Right renal cortex interstitium (tissue), 3 donors: ENCODE data around the gene ATCAY. TPM values are rescaled to one million over a fixed set of nuclear protein-coding genes. Genes with fewer than 3 reads are reported as not detected.

Source experiments
- DNase-seq, 3 donors: peaks; one replicate each; pipeline ENCODE4 v3.0.0-alpha.2; 2013; ENCODE audit warnings: low read depth in 3 of 3, low spot score in 2 of 3
- polyA plus RNA-seq, 3 donors: library from polyadenylated mRNA; unstranded; fragments of 120-200 nt; gene quantifications; one replicate each; pipeline ENCODE4 v1.2.1, GENCODE V29; 2013; ENCODE audit not compliant: insufficient read length in 3 of 3

The ATCAY gene, protein sequence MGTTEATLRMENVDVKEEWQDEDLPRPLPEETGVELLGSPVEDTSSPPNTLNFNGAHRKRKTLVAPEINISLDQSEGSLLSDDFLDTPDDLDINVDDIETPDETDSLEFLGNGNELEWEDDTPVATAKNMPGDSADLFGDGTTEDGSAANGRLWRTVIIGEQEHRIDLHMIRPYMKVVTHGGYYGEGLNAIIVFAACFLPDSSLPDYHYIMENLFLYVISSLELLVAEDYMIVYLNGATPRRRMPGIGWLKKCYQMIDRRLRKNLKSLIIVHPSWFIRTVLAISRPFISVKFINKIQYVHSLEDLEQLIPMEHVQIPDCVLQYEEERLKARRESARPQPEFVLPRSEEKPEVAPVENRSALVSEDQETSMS
- under 1 TPM; 0.18 to 0.46 (median 0.18) TPM for polyA plus RNA-seq

DNA sequence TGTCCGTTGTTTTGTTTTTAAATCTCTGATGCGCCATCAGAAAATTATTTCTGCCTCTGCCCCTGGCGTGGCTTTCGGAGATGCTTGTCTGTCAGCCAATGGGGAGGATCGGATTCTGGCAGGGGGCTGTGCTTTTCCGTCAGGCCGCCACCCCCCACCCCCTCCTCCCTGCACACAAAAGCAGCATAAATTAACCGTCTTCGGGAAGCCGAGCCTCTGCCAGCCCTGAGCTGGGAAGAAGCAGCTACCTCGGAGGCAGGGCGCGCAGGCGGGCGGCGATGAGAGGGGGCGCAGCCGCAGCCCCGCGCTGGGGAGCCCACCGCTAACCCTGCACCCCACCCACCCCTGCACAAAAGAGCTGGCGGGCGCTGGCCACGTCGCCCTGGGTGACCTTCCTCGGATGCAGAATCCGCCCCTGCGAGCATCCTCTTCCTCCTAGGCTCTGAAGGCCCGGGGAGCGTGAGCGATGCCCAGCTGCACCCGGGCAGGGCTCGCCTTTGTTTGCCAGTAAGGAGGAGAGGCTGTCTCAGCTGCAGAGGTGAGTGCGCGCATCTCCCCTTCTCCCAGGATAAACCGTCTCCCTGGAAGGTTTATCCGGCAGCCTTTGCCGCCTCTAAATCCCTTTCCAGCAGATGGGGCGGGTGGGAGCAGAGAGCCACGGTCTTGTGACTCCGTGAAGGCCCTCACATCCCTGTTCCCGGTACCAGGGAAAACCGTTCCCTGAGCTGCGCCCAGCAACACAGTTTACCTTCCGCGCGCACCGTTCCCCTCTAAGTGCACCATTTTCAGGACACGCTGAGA is at the start of gene ATCAY:
TSS of gene ATCAY (plus strand) at position 215 of the 801 bp plus-strand sequence. CDS start 5,083 bp downstream, outside the sequence.
- DNase-seq: no peak

DNA sequence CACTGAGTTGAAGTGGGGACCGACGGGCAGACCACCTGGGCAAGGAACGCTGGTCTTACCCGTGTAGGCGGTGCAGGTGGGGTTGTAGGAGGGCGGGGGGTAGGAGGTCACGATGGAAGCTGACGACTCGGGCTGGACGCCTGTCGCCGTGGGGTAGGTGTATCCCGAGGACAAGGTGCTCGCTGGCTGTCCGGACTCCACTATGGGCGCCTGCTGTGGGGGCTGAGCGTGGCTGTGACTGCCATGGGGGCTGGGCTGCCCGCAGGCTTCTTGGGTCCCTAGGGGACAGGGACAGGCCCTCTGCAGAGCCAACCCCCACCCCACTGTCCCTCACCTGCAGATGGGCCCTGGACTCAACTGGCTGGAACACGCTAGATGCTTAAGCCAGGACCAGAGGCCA is 48.9 kb upstream of the ATCAY start:
- DNase-seq: no peak

GRCh38 chr19:3832001-3832400 is 48.5 kb upstream of the ATCAY start:
- no peak for DNase-seq

GRCh38 chr19:3833578-3834348 is 46.7 kb upstream of the ATCAY start:
- DNase-seq: no peak

DNA sequence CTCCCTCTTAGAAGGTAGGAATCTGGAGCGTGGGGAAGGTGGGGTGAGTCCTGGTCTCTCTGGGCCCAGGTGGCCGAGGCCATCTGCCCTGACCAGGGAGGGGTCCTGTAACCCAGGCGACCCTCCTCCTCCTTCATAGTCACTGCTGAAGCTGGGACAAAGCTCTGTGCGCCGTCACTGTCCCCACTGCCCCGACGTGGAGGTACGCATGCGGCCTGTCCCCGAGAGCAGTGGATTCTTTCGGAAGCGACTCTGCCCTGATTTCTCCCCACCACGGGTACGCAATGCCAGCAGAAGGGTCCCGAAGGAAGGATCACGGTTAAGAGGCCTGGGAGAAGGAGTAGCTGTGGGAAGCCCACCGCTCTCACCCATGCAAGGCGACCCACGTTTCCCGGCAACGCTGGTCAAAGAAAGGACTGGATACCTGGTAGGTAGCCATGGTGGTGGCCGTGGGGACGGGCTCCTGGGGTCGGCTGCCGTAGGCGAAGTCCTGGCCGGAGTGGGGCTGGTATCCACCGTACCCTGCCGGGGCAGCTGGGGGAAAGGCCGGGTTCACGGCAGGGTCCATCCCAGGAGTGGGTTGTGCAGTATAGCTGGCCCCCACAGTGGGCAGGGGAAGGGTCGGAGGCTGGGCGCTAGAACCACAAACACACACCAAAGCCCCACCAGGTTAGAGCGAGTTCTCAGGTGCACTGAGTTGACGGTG is 46.0 kb upstream of the ATCAY start:
- no peak for DNase-seq

GRCh38 chr19:3835055-3835435 is 45.4 kb upstream of the ATCAY start:
- no peak for DNase-seq

GRCh38 chr19:3836887-3837286 is 43.6 kb upstream of the ATCAY start:
- DNase-seq: no peak

- DNase-seq: no peak
Observed at GRCh38 chr19:3837332-3837731, 43.2 kb upstream of the ATCAY start.

- no peak for DNase-seq
Observed at GRCh38 chr19:3837922-3838321, 42.6 kb upstream of the ATCAY start.

- DNase-seq: no peak
Observed at GRCh38 chr19:3838661-3839060, 41.8 kb upstream of the ATCAY start.

DNA sequence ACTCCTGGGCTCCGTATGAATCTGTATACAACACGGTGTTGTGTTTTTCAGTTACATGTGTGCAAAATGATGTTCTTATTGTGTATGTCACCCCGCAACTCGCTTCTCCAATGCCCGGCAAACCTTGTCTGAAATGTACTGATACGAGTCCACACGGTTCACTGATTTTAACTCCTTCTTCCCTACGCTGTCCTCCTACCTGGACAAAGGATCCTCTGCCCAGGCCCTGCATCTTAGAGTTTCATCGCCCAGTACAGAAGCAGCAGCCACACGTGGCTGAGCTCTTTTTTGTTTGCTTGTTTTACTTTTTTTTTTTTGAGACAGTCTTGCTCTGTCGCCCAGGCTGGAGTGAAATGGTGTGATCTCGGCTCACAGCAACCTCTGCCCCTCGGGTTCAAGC is 40.5 kb upstream of the ATCAY start:
- DNase-seq: no peak

GRCh38 chr19:3840804-3841203 is 39.7 kb upstream of the ATCAY start:
- DNase-seq: no peak

DNA sequence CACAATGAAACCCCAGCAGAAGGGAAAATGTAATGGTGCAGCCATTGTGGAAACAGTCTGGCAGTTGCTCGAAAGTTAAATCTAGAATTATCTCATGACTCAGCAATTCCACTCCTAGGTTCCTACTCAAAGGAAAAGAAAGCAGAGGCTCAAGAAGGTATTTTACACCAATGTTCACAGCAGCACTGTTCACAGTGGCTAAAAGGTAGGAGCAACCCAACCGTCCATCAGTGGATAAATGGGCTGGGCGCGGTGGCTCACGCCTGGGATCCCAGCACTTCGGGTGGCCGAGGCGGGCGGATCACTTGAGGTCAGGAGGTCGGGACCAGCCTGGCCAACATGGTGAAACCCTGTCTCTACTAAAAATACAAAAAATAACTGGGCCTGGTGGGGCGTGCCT is 37.5 kb upstream of the ATCAY start:
- DNase-seq: no peak

DNA sequence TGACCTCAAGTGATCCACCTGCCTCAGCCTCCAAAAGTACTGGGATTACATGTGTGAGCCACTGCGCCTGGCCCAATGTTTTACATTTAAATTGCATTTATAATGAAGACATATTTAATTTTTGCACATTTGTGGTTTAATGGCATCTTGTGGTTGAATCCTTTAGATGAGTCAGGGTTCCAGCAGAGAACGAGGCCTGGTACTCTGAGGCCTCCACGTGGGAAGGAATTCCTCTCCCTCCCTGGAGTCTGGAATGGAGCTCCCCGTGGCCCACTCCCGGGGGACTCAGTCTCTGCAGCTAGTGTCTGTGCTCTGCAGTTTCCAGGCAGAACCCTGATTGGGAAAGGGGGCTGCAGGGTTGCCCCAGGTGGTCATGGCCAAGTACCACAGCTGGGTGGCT is 35.9 kb upstream of the ATCAY start:
- DNase-seq: no peak

- DNase-seq: no peak
Observed at GRCh38 chr19:3849092-3849491, 31.4 kb upstream of the ATCAY start.

DNA sequence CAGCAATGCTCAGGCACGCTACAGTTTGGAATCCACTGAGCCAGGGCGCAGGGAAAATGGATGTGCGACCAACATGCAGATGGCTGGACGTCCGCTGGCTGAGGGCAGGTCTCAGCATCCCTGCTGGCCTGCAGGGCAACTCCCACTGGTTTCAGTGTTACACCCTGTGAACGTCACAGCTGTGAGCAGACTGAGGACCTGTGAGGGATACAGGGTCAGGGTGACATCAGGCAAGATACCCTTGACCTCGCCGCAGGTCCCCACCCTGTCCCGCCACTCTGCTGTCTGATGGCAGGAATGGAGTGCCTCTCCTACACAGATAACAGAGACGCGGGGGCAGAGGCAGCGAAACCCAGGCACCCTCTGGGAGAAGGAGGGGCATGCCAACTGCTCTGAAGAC is 30.7 kb upstream of the ATCAY start:
- no peak for DNase-seq

GRCh38 chr19:3850320-3850972 is 30.0 kb upstream of the ATCAY start:
- DNase-seq: no peak

GRCh38 chr19:3851254-3852176 is 29.0 kb upstream of the ATCAY start:
- no peak for DNase-seq

GRCh38 chr19:3852177-3852511 is 28.3 kb upstream of the ATCAY start:
- no peak for DNase-seq
